Keratinocyte (primary cell): ENCODE measurements around the gene FSIP1. TPM values are rescaled to one million over a fixed set of nuclear protein-coding genes. Genes with fewer than 3 reads are reported as not detected.

ENCODE experiments used
- DNase-seq: peaks from one replicate; pipeline ENCODE4 v3.0.0-alpha.2; 2011; ENCODE audit warnings: low read depth, missing footprints, low spot score
- FAIRE-seq: peaks from 2 replicates; lab custom pipeline; 2011; peaks lifted over from hg19 to GRCh38; lab: Jason Lieb, UNC
- H2AFZ ChIP-seq: 2 replicates; pipeline ENCODE4 v1.6.0; 2012; ENCODE audit warnings: low read length, control low read depth, inconsistent platforms; ENCODE audit not compliant: control insufficient read depth
- H3K27ac ChIP-seq: 2 replicates; pipeline ENCODE4 v1.5.1; 2011; ENCODE audit warnings: low read length; ENCODE audit not compliant: control insufficient read depth, insufficient read depth
- H3K27me3 ChIP-seq: 3 replicates; pipeline ENCODE4 v1.6.0; 2011; ENCODE audit warnings: low read length; ENCODE audit not compliant: control insufficient read depth, insufficient read depth; ENCODE audit errors: extremely low read depth
- H3K36me3 ChIP-seq, 2 experiments: 2 replicates in 1 of 2; 3 replicates in 1 of 2; pipeline ENCODE4 v1.5.1; 2011; ENCODE audit warnings: low read length in 2 of 2, mild to moderate bottlenecking in 1 of 2; ENCODE audit not compliant: control insufficient read depth in 2 of 2, insufficient read depth in 2 of 2; ENCODE audit errors: extremely low read depth in 1 of 2
- H3K4me1 ChIP-seq: 3 replicates; pipeline ENCODE4 v1.5.1; 2011; ENCODE audit warnings: low read length; ENCODE audit not compliant: control insufficient read depth, insufficient read depth; ENCODE audit errors: extremely low read depth
- H3K4me2 ChIP-seq: 3 replicates; pipeline ENCODE4 v1.6.0; 2011; ENCODE audit warnings: low read depth, low read length; ENCODE audit not compliant: control insufficient read depth, insufficient read depth; ENCODE audit errors: extremely low read depth
- H3K4me3 ChIP-seq, 3 experiments: fragments of 200-600 bp in 1 of 3; sonication (generic) in 1 of 3; 2 replicates in 2 of 3; 3 replicates in 1 of 3; pipeline ENCODE4 v1.5.1; 2011 to 2016; ENCODE audit warnings: low read length in 3 of 3, mild to moderate bottlenecking in 3 of 3, control low read depth in 2 of 3, inconsistent platforms in 1 of 3, low read depth in 1 of 3, mixed read lengths in 1 of 3, mixed run types in 1 of 3, moderate library complexity in 1 of 3; ENCODE audit not compliant: control insufficient read depth in 2 of 3, insufficient read depth in 2 of 3; ENCODE audit errors: extremely low read depth in 1 of 3
- H3K79me2 ChIP-seq: 2 replicates; pipeline ENCODE4 v1.6.0; 2012; ENCODE audit warnings: low read length; ENCODE audit not compliant: control insufficient read depth, insufficient read depth
- H3K9ac ChIP-seq: 3 replicates; pipeline ENCODE4 v1.6.0; 2011; ENCODE audit warnings: low read length; ENCODE audit not compliant: control insufficient read depth, insufficient read depth; ENCODE audit errors: extremely low read depth
- H3K9me1 ChIP-seq: 3 replicates; pipeline ENCODE4 v1.6.0; 2011; ENCODE audit warnings: low read length; ENCODE audit not compliant: control insufficient read depth, insufficient read depth; ENCODE audit errors: extremely low read depth
- H3K9me3 ChIP-seq: 2 replicates; pipeline ENCODE4 v1.5.1; 2012; ENCODE audit warnings: low read depth, low read length; ENCODE audit not compliant: control insufficient read depth
- H4K20me1 ChIP-seq: 3 replicates; pipeline ENCODE4 v1.6.0; 2011; ENCODE audit warnings: low read length; ENCODE audit not compliant: control insufficient read depth, insufficient read depth; ENCODE audit errors: extremely low read depth
- EZH2 ChIP-seq: IDR thresholded peaks from one replicate; pipeline ENCODE4 v1.6.1; 2012; ENCODE audit warnings: inconsistent platforms, mild to moderate bottlenecking, low read length, moderate library complexity
- dilution Hi-C: fragments of 300-500 bp; cut with MboI; formaldehyde crosslinking; loops from one replicate; pipeline ENCODE4 v1.7.0; 2020; ENCODE audit warnings: low sequenced_read_pairs; ENCODE audit not compliant: extremely low pct_ligation_motif_present
- polyA plus RNA-seq, 5 experiments: library from polyadenylated mRNA; depleted of rRNA in 3 of 5; stranded (reverse) in 3 of 5; stranded (forward) in 1 of 5; unstranded in 1 of 5; fragments of >200 nt; gene quantifications; 1 replicate in 1 of 5; 2 replicates in 3 of 5; 3 replicates in 1 of 5; pipeline versions ENCODE4 v1.2.1 to v1.2.3, GENCODE V29; 2011 to 2012; ENCODE audit warnings: missing spikeins in 2 of 5, low read depth in 1 of 5, low replicate concordance in 1 of 5
- TF ChIP-seq, protein P1 (sequence below), 3 experiments: IDR thresholded peaks in 1 of 3; conservative IDR thresholded peaks in 1 of 3; optimal IDR thresholded peaks in 1 of 3; 2 replicates in 2 of 3; 3 replicates in 1 of 3; pipeline versions ENCODE3 to v1.5.1; 2011; ENCODE audit warnings: low read length in 3 of 3, mild to moderate bottlenecking in 3 of 3, moderate library complexity in 2 of 3, control low read depth in 1 of 3, inconsistent platforms in 1 of 3; ENCODE audit not compliant: insufficient read depth in 2 of 3; ENCODE audit errors: extremely low read depth in 1 of 3

Gene FSIP1
- polyA plus RNA-seq, 1 donor (not counting 4 experiments of a cell fraction or from before 2014, with no cell fraction given) = 1.5 TPM

GRCh38 chr15:39665629-39666250, 116.9 kb downstream of the FSIP1 start:
- no peaks in the 10 kb centered on the region for H4K20me1 ChIP-seq
- dilution Hi-C loops = loop anchor here (5.0 kb wide), 1 partner anchor 48 kb away; no protein-coding TSS in a partner anchor
- H2AFZ ChIP-seq = no peak overlapping the region
- no peak for FAIRE-seq
- H3K27ac ChIP-seq = no peak overlapping the region
- H3K9me3 ChIP-seq = no peaks in the 10 kb centered on the region
- H3K4me3 ChIP-seq = no peak overlapping the region
- no peak for DNase-seq
- no peaks in the 10 kb centered on the region for H3K27me3 ChIP-seq
- H3K4me1 ChIP-seq = peaks cover 5% of the 10 kb centered on the region
- TF ChIP-seq, protein P1, sequence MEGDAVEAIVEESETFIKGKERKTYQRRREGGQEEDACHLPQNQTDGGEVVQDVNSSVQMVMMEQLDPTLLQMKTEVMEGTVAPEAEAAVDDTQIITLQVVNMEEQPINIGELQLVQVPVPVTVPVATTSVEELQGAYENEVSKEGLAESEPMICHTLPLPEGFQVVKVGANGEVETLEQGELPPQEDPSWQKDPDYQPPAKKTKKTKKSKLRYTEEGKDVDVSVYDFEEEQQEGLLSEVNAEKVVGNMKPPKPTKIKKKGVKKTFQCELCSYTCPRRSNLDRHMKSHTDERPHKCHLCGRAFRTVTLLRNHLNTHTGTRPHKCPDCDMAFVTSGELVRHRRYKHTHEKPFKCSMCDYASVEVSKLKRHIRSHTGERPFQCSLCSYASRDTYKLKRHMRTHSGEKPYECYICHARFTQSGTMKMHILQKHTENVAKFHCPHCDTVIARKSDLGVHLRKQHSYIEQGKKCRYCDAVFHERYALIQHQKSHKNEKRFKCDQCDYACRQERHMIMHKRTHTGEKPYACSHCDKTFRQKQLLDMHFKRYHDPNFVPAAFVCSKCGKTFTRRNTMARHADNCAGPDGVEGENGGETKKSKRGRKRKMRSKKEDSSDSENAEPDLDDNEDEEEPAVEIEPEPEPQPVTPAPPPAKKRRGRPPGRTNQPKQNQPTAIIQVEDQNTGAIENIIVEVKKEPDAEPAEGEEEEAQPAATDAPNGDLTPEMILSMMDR (optimal IDR thresholded peaks at IDR 0.05 in 1 of 3, IDR thresholded peaks at IDR 0.05 in 1 of 3, conservative IDR thresholded peaks at IDR 0.05 in 1 of 3; ENCODE audit: extremely low read depth in 1 of 3, insufficient read depth in 2 of 3, low read length in 3 of 3) = no peak
- no peak for TF ChIP-seq EZH2
- H3K9ac ChIP-seq = no peak overlapping the region
- no peaks in the 10 kb centered on the region for H3K9me1 ChIP-seq
- no peaks in the 10 kb centered on the region for H3K36me3 ChIP-seq
- H3K4me2 ChIP-seq = no peak overlapping the region
- no peaks in the 10 kb centered on the region for H3K79me2 ChIP-seq

- H2AFZ ChIP-seq = no peak overlapping the region
- H3K9ac ChIP-seq = no peak overlapping the region
- H3K36me3 ChIP-seq = no peaks in the 10 kb centered on the region
- dilution Hi-C loops = no loop called here
- no peak overlapping the region for H3K27ac ChIP-seq
- H3K9me3 ChIP-seq = no peaks in the 10 kb centered on the region
- H3K4me2 ChIP-seq = no peak overlapping the region
- H3K9me1 ChIP-seq = no peaks in the 10 kb centered on the region
- H3K79me2 ChIP-seq = no peaks in the 10 kb centered on the region
- H4K20me1 ChIP-seq = no peaks in the 10 kb centered on the region
- no peak overlapping the region for H3K4me3 ChIP-seq
- no peak for FAIRE-seq
- TF ChIP-seq, protein P1 (optimal IDR thresholded peaks at IDR 0.05 in 1 of 3, IDR thresholded peaks at IDR 0.05 in 1 of 3, conservative IDR thresholded peaks at IDR 0.05 in 1 of 3; ENCODE audit: extremely low read depth in 1 of 3, insufficient read depth in 2 of 3, low read length in 3 of 3) = no peak
- no peak for TF ChIP-seq EZH2
- H3K27me3 ChIP-seq = no peaks in the 10 kb centered on the region
- no peak for DNase-seq
- peaks cover 5% of the 10 kb centered on the region for H3K4me1 ChIP-seq
Observed at GRCh38 chr15:39663704-39664250, 118.9 kb downstream of the FSIP1 start.
